ENCODE results near the gene PTPN1.
"Not testable (repeated sequence)": the region's sequence is repeated elsewhere in the genome, so short reads cannot be mapped to it uniquely, and the experiment has no call there.

PTPN1 gene

GRCh38 chr20:50615407-50615806 lies 105.2 kb downstream of the PTPN1 start:
- TF ChIP-seq, protein P1, sequence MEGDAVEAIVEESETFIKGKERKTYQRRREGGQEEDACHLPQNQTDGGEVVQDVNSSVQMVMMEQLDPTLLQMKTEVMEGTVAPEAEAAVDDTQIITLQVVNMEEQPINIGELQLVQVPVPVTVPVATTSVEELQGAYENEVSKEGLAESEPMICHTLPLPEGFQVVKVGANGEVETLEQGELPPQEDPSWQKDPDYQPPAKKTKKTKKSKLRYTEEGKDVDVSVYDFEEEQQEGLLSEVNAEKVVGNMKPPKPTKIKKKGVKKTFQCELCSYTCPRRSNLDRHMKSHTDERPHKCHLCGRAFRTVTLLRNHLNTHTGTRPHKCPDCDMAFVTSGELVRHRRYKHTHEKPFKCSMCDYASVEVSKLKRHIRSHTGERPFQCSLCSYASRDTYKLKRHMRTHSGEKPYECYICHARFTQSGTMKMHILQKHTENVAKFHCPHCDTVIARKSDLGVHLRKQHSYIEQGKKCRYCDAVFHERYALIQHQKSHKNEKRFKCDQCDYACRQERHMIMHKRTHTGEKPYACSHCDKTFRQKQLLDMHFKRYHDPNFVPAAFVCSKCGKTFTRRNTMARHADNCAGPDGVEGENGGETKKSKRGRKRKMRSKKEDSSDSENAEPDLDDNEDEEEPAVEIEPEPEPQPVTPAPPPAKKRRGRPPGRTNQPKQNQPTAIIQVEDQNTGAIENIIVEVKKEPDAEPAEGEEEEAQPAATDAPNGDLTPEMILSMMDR (IDR thresholded peaks at IDR 0.05; ENCODE audit: low read depth, low read length) = no peak
- H3K4me3 ChIP-seq (ENCODE audit: low read depth, low read length) = no peak overlapping the region

GRCh38 chr20:50617022-50617421 lies 106.8 kb downstream of the PTPN1 start:
- TF ChIP-seq, protein P1 (IDR thresholded peaks at IDR 0.05; ENCODE audit: low read depth, low read length) = no peak
- no peak overlapping the region for H3K4me3 ChIP-seq (ENCODE audit: low read depth, low read length)

DNA sequence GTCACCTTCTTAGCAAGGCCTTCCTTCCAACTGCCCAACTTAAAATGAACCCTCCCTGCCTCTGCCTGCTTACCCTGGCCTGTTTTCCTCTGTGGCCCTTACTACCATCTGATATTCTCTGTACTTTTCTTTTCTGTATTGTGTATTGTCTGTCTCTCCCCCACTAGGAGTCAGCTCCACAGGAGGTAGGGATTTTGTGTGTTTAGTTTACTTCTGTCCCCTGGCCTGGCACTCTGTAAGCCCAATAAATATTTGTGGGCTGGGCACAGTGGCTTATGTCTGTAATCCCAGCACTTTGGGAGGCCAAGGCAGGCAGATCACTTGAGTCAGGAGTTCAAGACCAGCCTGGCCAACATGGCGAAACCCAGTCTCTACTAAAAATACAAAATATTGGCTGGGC lies 108.4 kb downstream of the PTPN1 start:
- no peak overlapping the region for H3K4me3 ChIP-seq (ENCODE audit: low read depth, low read length)
- TF ChIP-seq, protein P1 (IDR thresholded peaks at IDR 0.05; ENCODE audit: low read depth, low read length) = no peak

GRCh38 chr20:50620459-50620858 lies 110.3 kb downstream of the PTPN1 start:
- not testable (repeated sequence) for H3K4me3 ChIP-seq (ENCODE audit: low read depth, low read length)

GRCh38 chr20:50621068-50621665 lies 111.0 kb downstream of the PTPN1 start:
- TF ChIP-seq, protein P1 (IDR thresholded peaks at IDR 0.05; ENCODE audit: low read depth, low read length) = no peak
- H3K4me3 ChIP-seq (ENCODE audit: low read depth, low read length) = no peak overlapping the region

GRCh38 chr20:50624351-50625016 lies 114.3 kb downstream of the PTPN1 start:
- no peak overlapping the region for H3K4me3 ChIP-seq (ENCODE audit: low read depth, low read length)
- TF ChIP-seq, protein P1 (IDR thresholded peaks at IDR 0.05; ENCODE audit: low read depth, low read length) = no peak

DNA sequence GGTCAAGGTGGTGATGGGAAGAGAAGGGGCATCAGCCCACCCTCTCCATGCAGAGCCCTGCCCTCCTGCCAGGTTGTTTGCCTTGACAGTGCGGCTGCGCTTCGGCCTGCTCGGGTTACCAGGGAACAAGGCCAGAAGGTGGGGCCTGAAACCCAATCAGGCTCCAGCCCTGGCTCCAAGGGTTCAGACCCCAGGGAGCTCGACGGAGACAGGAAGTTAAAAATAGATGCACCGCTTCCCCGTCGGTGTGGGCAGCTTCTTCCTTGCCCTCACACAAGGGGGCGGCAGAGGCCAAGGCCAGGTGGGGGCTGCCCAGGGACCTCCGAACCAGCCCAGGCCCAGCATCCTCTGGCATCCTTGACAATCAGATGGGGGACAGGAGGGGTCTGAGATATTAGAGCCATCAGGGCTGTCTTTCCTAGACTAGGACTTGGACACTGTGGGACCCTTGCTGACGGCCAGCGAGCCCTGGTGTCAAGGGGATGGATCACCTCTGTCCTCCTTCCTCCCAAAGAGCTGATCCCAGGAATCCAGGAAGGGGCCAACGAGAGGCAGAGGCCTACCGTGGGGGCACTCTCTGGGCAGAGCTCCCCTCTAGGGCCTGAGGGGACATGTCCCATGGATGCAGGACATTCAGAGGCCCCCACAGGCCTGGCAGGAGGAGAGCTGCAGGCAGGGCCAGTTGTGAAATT lies 115.9 kb downstream of the PTPN1 start:
- H3K4me3 ChIP-seq (ENCODE audit: low read depth, low read length) = no peak overlapping the region
- TF ChIP-seq, protein P1 (IDR thresholded peaks at IDR 0.05; ENCODE audit: low read depth, low read length) = peak; percentile 47
